ENCODE results near the gene AGAP1. TPM values are rescaled to one million over a fixed set of nuclear protein-coding genes. Genes with fewer than 3 reads are reported as not detected.

AGAP1 gene
- total RNA-seq, 2 donors from 2014 or later: 32.8 to 34.7 TPM

GRCh38 chr2:236158969-236159777 is 665.3 kb downstream of the AGAP1 start:
- H3K27me3 ChIP-seq (ENCODE audit: control insufficient read depth, insufficient read depth, low read length, poor library complexity, severe bottlenecking): peaks cover 99% of the 10 kb centered on the region
- WGBS, 2 experiments (ENCODE audit: insufficient coverage in 1 of 2, insufficient read length in 1 of 2): 10 to 18% methylated on average over 19 to 45 of the region's 45 CpGs
- Mint-ChIP-seq H3K9me3 (no peaks in the 10 kb centered on the region), H3K27ac (no peak overlapping the region), H3K4me1 (peaks cover 5% of the 10 kb centered on the region), H3K4me3 (peak overlapping the region; percentile 38), H3K27me3 (ENCODE audit: insufficient read depth) (peaks cover 97% of the 10 kb centered on the region), H3K36me3 (ENCODE audit: low read depth) (no peaks in the 10 kb centered on the region)
- H3K27ac ChIP-seq (ENCODE audit: low read depth, low read length): no peak overlapping the region
- H3K4me1 ChIP-seq (ENCODE audit: control insufficient read depth, insufficient read depth, low read length): no peaks in the 10 kb centered on the region
- peak; percentile 89 for DNase-seq
- no peak overlapping the region for H3K4me3 ChIP-seq (ENCODE audit: low read length)
- H3K36me3 ChIP-seq (ENCODE audit: control insufficient read depth, insufficient read depth, low read length): no peaks in the 10 kb centered on the region
- TF ChIP-seq CTCF (conservative IDR thresholded peaks at IDR 0.05): no peak
- H3K9ac ChIP-seq (ENCODE audit: extremely low read depth, low read length, poor library complexity, severe bottlenecking): no peak overlapping the region
- no peaks in the 10 kb centered on the region for H3K9me3 ChIP-seq (ENCODE audit: control insufficient read depth, low read length)

GRCh38 chr2:236159778-236160170 is 665.9 kb downstream of the AGAP1 start:
- no peaks in the 10 kb centered on the region for H3K9me3 ChIP-seq (ENCODE audit: control insufficient read depth, low read length)
- no peak overlapping the region for H3K9ac ChIP-seq (ENCODE audit: extremely low read depth, low read length, poor library complexity, severe bottlenecking)
- Mint-ChIP-seq H3K9me3 (no peaks in the 10 kb centered on the region), H3K36me3 (ENCODE audit: low read depth) (no peaks in the 10 kb centered on the region), H3K27me3 (ENCODE audit: insufficient read depth) (peaks cover 94% of the 10 kb centered on the region), H3K4me1 (peaks cover 7% of the 10 kb centered on the region), H3K27ac (no peak overlapping the region), H3K4me3 (peak overlapping the region; percentile 38)
- no peak for DNase-seq
- no peaks in the 10 kb centered on the region for H3K36me3 ChIP-seq (ENCODE audit: control insufficient read depth, insufficient read depth, low read length)
- peaks cover 2% of the 10 kb centered on the region for H3K4me1 ChIP-seq (ENCODE audit: control insufficient read depth, insufficient read depth, low read length)
- TF ChIP-seq CTCF (conservative IDR thresholded peaks at IDR 0.05): no peak
- H3K27ac ChIP-seq (ENCODE audit: low read depth, low read length): no peak overlapping the region
- peaks cover 100% of the 10 kb centered on the region for H3K27me3 ChIP-seq (ENCODE audit: control insufficient read depth, insufficient read depth, low read length, poor library complexity, severe bottlenecking)
- WGBS, 2 experiments (ENCODE audit: insufficient coverage in 1 of 2, insufficient read length in 1 of 2): 18 to 20% methylated on average over 2 to 33 of the region's 33 CpGs
- no peak overlapping the region for H3K4me3 ChIP-seq (ENCODE audit: low read length)

- peak; percentile 63 for DNase-seq
- Histone ChIP-seq H3K27me3 (ENCODE audit: control insufficient read depth, insufficient read depth, low read length, poor library complexity, severe bottlenecking) (peaks cover 100% of the 10 kb centered on the region), H3K4me1 (ENCODE audit: control insufficient read depth, insufficient read depth, low read length) (peaks cover 4% of the 10 kb centered on the region), H3K9me3 (ENCODE audit: control insufficient read depth, low read length) (no peaks in the 10 kb centered on the region), H3K4me3 (ENCODE audit: low read length) (no peak overlapping the region), H3K27ac (ENCODE audit: low read depth, low read length) (no peak overlapping the region), H3K36me3 (ENCODE audit: control insufficient read depth, insufficient read depth, low read length) (no peaks in the 10 kb centered on the region), H3K9ac (ENCODE audit: extremely low read depth, low read length, poor library complexity, severe bottlenecking) (no peak overlapping the region)
- no peak for TF ChIP-seq CTCF (conservative IDR thresholded peaks at IDR 0.05)
- Mint-ChIP-seq H3K27me3 (ENCODE audit: insufficient read depth) (peaks cover 94% of the 10 kb centered on the region), H3K27ac (no peak overlapping the region), H3K4me3 (no peak overlapping the region), H3K4me1 (peaks cover 9% of the 10 kb centered on the region), H3K9me3 (no peaks in the 10 kb centered on the region), H3K36me3 (ENCODE audit: low read depth) (no peaks in the 10 kb centered on the region)
- WGBS, 2 experiments (ENCODE audit: insufficient coverage in 1 of 2, insufficient read length in 1 of 2): 67 to 72% methylated on average over 3 to 21 of the region's 22 CpGs
Measured at GRCh38 chr2:236160366-236161081, 666.7 kb downstream of the AGAP1 start.

Data from endodermal cell (in vitro differentiated cells).